Prostate gland (tissue), 2 donors: ENCODE measurements around the gene SUSD3.

Source experiments
- CTCF ChIP-seq, 4 experiments: fragments of 200-600 bp in 2 of 4; fragments of 450-650 bp in 2 of 4; sonication (generic) in 2 of 4; IDR thresholded peaks; 1 replicate in 3 of 4; 2 replicates in 1 of 4; pipeline ENCODE4 v1.5.1; 2016 to 2019; ENCODE audit warnings: antibody characterized with exemption in 4 of 4, mild to moderate bottlenecking in 2 of 4, moderate library complexity in 2 of 4
- POLR2A ChIP-seq: fragments of 450-650 bp; IDR thresholded peaks from one replicate; pipeline ENCODE4 v1.6.1; 2016; ENCODE audit warnings: antibody characterized with exemption, mild to moderate bottlenecking
- POLR2AphosphoS5 ChIP-seq: sonication (generic); formaldehyde crosslinking; IDR thresholded peaks from one replicate; pipeline ENCODE4 v1.6.1; 2017; ENCODE audit warnings: antibody characterized with exemption

- TF ChIP-seq CTCF (IDR thresholded peaks at IDR 0.05) (no peak), POLR2A (no peak), POLR2AphosphoS5 (no peak)
Observed at GRCh38 chr9:93089481-93089991, 31.0 kb downstream of the SUSD3 start.
